SKM-1 treated with dmso at 0.1 percent for 144 hours (cell line): ENCODE data around the gene ZFHX3.

Experiments
- DNase-seq: peaks from one replicate; lab custom pipeline; 2025; ENCODE audit not compliant: unreplicated experiment; lab: John Stamatoyannopoulos, UW

The ZFHX3 gene

GRCh38 chr16:72768591-72768990, 279.3 kb downstream of the ZFHX3 start:
- DNase-seq, result no peak

GRCh38 chr16:72766506-72766905, 281.4 kb downstream of the ZFHX3 start:
- no peak for DNase-seq

- DNase-seq, result no peak
Observed at GRCh38 chr16:72764015-72764654, 283.8 kb downstream of the ZFHX3 start.

GRCh38 chr16:72760581-72760980, 287.3 kb downstream of the ZFHX3 start:
- DNase-seq, result no peak

GRCh38 chr16:72753881-72754280, 294.0 kb downstream of the ZFHX3 start:
- no peak for DNase-seq

- no peak for DNase-seq
Observed at GRCh38 chr16:72752004-72752695, 295.8 kb downstream of the ZFHX3 start.

- DNase-seq, result no peak
Observed at GRCh38 chr16:72751076-72751475, 296.9 kb downstream of the ZFHX3 start.

- DNase-seq, result no peak
Observed at GRCh38 chr16:72749091-72749490, 298.8 kb downstream of the ZFHX3 start.

- DNase-seq, result no peak
Observed at GRCh38 chr16:72744076-72744793, 303.7 kb downstream of the ZFHX3 start.

- no peak for DNase-seq
Observed at GRCh38 chr16:72743011-72743761, 304.7 kb downstream of the ZFHX3 start.

GRCh38 chr16:72740347-72740746, 307.6 kb downstream of the ZFHX3 start:
- DNase-seq, result no peak

- no peak for DNase-seq
Observed at GRCh38 chr16:72739577-72739976, 308.4 kb downstream of the ZFHX3 start.

- no peak for DNase-seq
Observed at GRCh38 chr16:72736074-72736473, 311.9 kb downstream of the ZFHX3 start.
